Measurements from ENCODE around the gene PROM2. TPM values are rescaled to one million over a fixed set of nuclear protein-coding genes. Genes with fewer than 3 reads are reported as not detected.

The PROM2 gene
- total RNA-seq, 1 donor from 2014 or later = 18.5 TPM

- DNase-seq (ENCODE audit: extremely low spot score, unreplicated experiment) = no peak
- Mint-ChIP-seq H3K9me3 (no peaks in the 10 kb centered on the region), H3K4me1 (ENCODE audit: unreplicated experiment) (peaks cover 4% of the 10 kb centered on the region), H3K27me3 (peaks cover 3% of the 10 kb centered on the region), H3K4me3 (no peak overlapping the region), H3K27ac (no peak overlapping the region), H3K36me3 (no peaks in the 10 kb centered on the region)
- TF ChIP-seq, protein P1, sequence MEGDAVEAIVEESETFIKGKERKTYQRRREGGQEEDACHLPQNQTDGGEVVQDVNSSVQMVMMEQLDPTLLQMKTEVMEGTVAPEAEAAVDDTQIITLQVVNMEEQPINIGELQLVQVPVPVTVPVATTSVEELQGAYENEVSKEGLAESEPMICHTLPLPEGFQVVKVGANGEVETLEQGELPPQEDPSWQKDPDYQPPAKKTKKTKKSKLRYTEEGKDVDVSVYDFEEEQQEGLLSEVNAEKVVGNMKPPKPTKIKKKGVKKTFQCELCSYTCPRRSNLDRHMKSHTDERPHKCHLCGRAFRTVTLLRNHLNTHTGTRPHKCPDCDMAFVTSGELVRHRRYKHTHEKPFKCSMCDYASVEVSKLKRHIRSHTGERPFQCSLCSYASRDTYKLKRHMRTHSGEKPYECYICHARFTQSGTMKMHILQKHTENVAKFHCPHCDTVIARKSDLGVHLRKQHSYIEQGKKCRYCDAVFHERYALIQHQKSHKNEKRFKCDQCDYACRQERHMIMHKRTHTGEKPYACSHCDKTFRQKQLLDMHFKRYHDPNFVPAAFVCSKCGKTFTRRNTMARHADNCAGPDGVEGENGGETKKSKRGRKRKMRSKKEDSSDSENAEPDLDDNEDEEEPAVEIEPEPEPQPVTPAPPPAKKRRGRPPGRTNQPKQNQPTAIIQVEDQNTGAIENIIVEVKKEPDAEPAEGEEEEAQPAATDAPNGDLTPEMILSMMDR (conservative IDR thresholded peaks at IDR 0.05) = no peak
Measured at GRCh38 chr2:95305380-95306061, 31.3 kb downstream of the PROM2 start.

GRCh38 chr2:95306336-95306895, 32.2 kb downstream of the PROM2 start:
- TF ChIP-seq, protein P1 (conservative IDR thresholded peaks at IDR 0.05) = no peak

DNA sequence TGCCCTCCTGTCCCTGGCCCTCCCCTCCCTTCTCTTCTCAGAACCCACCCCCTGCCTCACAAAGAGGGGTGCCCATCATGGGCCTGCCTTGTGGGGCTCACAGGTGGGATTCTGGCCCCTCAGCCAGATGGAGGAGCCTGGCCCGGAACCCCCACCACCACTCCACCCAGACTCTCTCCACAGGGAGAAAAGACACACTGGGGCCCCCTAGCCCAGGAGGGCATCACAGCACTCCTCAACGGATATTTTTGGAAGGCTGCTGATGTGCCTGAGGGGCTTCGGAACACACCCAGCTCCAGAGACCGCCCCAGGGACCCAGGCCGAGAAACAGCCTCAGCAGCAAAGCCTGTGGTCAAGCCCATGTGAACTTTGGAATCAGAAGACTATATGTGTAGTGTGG, 32.8 kb downstream of the PROM2 start:
- Mint-ChIP-seq H3K27me3 (peaks cover 3% of the 10 kb centered on the region), H3K4me1 (ENCODE audit: unreplicated experiment) (peaks cover 4% of the 10 kb centered on the region), H3K36me3 (no peaks in the 10 kb centered on the region), H3K27ac (no peak overlapping the region), H3K9me3 (no peaks in the 10 kb centered on the region), H3K4me3 (no peak overlapping the region)
- TF ChIP-seq, protein P1 (conservative IDR thresholded peaks at IDR 0.05) = no peak
- DNase-seq (ENCODE audit: extremely low spot score, unreplicated experiment) = no peak

More at GRCh38 chr2:95306336-95306895, 32.2 kb downstream of the PROM2 start:
- no peaks in the 10 kb centered on the region for H3K9me3 Mint-ChIP-seq
- peak overlapping the region; percentile 1 for H3K27ac Mint-ChIP-seq
- H3K36me3 Mint-ChIP-seq = no peaks in the 10 kb centered on the region
- H3K4me3 Mint-ChIP-seq = no peak overlapping the region
- H3K4me1 Mint-ChIP-seq (ENCODE audit: unreplicated experiment) = peaks cover 4% of the 10 kb centered on the region
- peaks cover 3% of the 10 kb centered on the region for H3K27me3 Mint-ChIP-seq
- DNase-seq (ENCODE audit: extremely low spot score, unreplicated experiment) = no peak

DNA sequence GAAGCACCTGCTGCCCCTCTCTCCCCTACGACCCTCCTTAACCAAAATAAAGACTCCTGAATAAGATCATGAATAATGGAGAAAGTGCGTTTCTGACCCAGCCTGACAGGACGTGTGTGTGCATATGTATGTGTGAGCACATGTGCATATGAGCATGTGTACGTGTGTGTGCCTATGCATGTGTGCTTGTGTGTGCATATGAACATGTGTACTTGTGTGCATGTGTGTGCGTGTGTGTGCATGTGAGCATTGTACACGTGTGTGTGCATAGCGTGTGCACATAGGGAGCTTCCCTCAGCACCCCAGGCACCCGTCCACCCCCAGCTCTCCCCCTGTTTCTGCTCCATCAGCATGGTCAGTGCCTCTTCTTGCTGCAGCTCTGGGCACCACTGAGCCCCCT, 33.6 kb downstream of the PROM2 start:
- H3K36me3 Mint-ChIP-seq = no peaks in the 10 kb centered on the region
- peaks cover 4% of the 10 kb centered on the region for H3K4me1 Mint-ChIP-seq (ENCODE audit: unreplicated experiment)
- no peak overlapping the region for H3K4me3 Mint-ChIP-seq
- peaks cover 3% of the 10 kb centered on the region for H3K27me3 Mint-ChIP-seq
- H3K27ac Mint-ChIP-seq = no peak overlapping the region
- DNase-seq (ENCODE audit: extremely low spot score, unreplicated experiment) = no peak
- TF ChIP-seq, protein P1 (conservative IDR thresholded peaks at IDR 0.05) = no peak
- no peaks in the 10 kb centered on the region for H3K9me3 Mint-ChIP-seq

- Mint-ChIP-seq H3K9me3 (no peaks in the 10 kb centered on the region), H3K4me3 (no peak overlapping the region), H3K27me3 (peaks cover 3% of the 10 kb centered on the region), H3K4me1 (ENCODE audit: unreplicated experiment) (peaks cover 4% of the 10 kb centered on the region), H3K27ac (no peak overlapping the region), H3K36me3 (no peaks in the 10 kb centered on the region)
- no peak for DNase-seq (ENCODE audit: extremely low spot score, unreplicated experiment)
- TF ChIP-seq, protein P1 (conservative IDR thresholded peaks at IDR 0.05) = no peak
Measured at GRCh38 chr2:95308426-95308990, 34.3 kb downstream of the PROM2 start.
